GM19467 (cell line): ENCODE data around the gene COL15A1.

Source experiments
- ATAC-seq: cut with Tn5 transposase; IDR thresholded peaks from one replicate; pipeline ENCODE4 v1.9.1; 2021; ENCODE audit warnings: mild to moderate bottlenecking, moderate library complexity; ENCODE audit not compliant: unreplicated experiment

Gene COL15A1

DNA sequence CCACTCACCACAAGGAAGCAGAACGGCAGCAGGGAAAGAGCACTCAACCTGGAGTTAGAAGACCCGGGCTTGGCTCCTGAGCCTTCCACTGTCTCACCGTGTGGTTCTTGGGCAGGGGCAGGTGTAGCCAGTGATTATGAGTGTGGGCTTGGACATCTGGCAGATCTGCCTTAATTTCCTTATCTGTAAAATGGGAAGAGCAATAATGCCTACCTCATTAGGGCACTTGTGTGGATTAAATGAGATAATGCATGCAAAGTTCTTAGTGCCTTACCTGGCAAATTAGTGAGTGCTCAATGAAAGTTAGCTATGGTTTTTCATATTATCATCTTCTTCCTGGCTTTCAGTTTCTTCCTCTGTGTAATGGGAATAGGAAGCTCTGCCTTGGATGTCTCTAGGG is 28.1 kb upstream of the COL15A1 start:
- ATAC-seq, result no peak

DNA sequence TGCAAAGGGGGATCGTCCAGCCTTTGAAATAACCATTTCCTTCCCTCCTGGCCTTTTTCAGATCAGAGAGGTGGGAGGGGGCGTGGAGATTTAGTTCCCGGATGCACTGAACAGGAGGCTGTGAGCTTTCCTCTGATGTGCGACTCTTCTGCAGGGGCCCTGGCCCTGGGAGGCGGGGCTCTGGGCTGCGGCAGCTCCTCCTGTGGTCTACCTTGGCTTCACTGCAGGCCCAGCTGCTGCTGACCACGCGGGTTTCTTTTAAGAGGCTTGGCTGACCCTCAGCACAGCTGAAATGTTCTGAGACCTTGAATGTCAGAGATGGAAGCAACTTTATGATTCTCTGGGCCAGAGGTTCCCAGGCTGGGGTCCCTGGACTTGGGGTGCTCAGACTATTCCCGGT is 27.0 kb upstream of the COL15A1 start:
- no peak for ATAC-seq

DNA sequence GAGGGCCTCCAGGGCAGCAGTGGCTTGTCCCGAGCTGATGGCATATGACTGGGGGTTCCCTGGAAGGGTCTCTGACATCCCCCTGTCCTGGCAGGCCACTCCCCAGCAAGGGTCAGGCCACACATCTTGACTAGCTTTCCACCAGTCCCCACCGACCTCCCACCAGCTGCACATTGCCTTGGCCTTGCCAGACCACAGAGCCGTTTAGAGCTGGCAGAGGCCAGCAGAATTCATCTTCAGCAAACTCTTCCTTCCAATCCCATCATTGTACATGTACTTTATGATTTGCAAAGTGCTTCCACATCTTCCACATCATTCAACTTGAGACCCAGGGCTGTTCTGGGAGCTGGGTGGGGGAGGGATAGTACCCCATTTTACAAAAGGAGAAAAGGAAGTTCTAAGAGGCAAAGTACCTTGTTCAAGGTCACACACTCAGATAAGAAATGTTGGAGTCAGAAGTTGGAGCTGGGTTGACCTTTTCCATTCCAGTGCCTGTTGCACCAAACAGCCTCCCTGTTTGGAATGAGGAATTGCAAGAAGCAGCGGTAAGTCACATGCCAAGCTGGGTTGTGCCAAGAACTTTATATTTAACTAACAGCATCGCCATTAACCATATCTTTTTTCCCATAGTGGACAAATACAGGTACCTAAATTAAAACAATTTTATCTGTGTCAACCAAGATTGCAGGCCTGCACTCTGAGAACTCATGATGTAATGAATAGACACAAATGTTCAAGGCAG is 25.8 kb upstream of the COL15A1 start:
- no peak for ATAC-seq

DNA sequence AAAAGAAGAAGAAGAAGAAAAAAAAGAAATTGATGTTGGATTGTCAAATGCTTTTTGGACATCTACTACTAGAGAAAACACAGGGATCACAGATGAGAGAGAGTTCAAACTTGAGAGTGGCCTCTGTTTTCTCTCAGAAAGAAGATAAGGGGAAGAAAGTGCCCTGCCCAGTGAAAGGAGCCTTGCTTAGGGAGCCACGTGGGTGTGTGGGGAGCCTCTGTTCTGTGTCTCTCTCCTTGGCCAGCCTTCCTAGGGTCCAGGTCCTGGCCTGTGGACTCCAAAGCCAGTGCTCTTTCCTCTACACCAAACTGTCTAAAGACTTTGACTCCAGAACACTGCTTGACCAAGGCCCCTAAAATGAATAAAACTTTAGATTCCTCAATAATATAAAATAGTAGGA is 22.0 kb upstream of the COL15A1 start:
- no peak for ATAC-seq

DNA sequence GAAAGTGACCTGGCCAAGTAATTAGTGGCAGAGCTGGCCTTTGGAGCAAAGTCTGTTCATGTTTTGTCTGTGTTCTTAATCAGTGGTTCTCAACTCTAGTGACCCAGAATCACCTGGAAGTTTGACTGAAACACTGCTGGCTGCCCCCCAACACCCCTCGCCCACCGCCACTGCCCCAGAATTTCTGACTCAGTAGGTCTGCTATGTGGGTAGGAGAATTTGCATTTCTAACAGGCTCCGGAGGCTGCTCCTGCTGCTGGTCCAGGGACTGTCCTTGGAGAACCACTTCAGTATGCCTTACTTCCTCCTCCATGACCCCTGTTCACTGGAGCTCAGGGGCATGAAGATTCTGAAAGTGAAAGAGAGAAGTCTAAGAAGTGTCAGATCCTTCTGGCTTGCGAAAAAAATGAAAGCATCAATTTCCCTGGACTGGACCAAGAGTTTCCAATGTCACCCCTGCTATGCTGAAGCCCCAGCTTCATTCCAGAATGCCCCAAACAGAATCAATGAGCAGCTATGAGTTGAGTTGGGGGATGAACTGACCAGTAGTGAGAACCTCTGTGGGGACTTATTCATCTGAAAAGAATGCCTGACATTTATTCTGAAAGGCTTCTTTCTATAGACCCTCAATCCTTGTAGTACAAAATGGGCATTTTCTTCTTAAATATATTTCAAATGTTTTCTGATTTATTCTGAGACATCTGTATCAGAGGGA is 20.8 kb upstream of the COL15A1 start:
- ATAC-seq, result no peak

DNA sequence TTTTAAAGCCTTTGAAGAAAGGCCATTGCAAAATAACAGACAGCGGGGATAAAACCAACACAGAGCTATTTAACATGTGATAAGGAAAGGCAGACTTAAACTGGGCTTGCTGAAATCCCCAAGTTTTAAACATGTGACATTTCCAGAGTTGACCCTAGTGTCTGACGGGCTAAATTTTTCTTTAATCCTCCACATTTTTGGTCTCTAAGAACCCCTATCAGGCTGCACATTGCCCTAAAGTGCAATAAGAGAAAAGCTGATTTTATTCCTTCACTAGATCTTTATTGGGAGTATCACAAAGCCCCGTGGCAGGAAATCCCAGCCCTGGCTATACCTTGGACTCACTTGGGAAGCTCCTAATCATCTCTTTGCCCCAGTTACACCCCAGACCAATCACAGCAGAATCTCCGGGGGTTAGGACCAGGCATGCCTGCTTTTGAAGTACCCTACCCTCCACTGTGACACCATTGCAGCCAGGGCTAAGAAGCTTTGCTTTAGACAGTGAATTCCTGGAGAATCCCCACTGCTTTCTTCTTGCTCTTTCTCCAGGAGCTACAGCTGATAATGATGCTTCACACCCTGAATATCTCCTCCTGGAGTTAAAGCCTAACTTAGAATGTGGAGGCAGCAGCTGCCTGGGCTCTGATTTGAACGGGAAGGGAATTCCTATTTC is 20.1 kb upstream of the COL15A1 start:
- ATAC-seq, result no peak

DNA sequence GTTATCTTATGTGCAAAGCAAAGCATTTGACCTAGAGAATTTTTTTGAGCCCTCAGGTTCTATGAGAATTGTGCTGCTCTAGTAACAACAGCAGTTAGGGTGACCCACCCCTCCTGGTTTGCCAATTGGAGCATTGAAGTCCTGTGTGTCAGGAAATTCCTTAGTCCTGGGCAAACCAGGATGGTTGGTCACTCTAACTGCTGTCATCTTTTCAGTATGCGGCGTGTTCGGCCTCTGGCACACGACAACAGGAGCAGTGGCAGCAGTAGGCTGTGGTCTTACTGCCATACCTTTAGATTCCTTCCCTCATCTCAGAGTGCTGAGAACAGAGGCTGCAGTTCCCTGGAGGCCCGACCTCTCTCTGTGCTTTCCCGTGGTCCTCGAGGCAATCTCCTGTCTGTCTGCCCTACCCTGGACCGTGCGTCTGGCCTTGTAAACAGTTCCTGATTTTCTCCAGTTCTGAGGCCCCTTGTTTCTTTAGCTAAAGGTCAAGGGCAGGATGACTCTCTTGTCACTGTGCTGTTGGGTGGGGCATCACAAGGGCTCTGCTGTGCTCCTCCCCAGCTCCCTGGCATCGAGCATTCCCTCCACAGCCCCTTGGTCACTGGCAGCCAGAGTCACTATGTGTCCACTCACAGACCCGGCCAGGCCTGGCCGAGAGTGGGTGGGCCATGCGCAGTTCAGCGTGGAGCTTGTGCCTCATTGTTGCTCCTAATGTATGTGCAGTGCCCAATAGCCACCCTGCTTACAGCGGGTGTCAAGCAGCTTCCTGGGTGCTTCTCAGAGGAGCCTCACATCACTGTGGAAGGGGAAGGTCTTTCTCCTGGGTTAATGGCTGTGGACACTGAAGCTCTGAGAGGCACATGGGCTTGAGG is 18.5 kb upstream of the COL15A1 start:
- ATAC-seq, result no peak

- no peak for ATAC-seq
Observed at GRCh38 chr9:98925956-98926355, 17.8 kb upstream of the COL15A1 start.

DNA sequence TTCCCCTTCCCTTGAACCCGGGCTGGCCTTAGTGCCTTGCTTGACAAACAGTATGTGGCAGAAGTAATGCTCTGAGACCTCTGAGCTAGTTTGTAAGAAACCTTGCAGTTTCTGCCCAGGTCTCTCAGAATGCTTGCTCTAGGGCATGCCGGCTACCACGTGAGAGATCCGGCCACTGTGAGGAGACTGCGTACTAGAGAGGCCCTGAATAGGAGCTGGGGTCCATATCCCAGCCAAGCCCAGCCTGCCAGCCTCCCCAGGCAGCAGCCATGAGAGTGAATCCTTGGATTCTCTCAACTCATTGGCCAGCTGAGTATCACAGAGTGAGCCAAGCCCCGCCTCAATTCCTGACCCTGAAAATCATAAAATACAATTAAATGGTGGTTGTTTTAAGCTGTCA is 16.0 kb upstream of the COL15A1 start:
- ATAC-seq, result no peak

DNA sequence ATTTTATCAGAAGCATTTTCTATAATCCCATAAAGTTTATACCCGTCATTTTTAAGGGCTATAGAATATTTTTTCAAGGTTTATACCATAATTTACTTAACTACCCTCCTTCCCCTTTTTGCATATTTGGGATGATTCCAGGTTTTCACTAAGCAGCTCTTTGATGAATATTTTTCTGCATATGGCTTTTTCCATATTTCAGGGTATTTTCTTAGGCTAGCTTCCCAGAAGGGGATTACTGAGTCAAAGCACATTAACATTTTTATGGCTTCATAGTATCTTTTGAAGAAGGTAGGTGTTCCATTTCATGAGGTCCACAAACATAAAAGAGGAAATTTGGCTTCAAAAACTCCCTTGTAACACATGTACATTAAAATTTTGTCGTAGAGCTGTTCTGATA is 14.6 kb upstream of the COL15A1 start:
- no peak for ATAC-seq

DNA sequence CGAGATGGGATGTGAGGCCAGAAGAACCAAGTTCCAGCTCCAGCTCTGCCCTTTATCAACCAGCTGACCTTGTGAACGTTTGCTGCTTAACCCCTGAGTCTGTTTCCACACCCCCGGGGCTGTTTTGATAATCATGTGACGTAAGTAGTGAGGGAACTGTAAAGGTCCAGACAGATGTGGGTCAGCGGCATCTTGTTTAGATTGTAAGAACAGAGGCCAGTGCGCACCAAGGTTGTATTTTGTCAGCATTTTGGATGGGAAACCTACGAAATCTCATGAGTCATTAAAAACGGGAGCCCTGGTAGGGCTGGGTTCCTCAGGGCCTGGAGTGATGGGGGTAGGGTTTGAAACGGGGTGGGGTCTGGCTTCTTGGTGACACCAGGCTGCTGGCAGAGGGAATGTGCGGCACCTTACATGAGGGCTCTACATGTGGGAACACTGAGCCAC is 13.8 kb upstream of the COL15A1 start:
- no peak for ATAC-seq

DNA sequence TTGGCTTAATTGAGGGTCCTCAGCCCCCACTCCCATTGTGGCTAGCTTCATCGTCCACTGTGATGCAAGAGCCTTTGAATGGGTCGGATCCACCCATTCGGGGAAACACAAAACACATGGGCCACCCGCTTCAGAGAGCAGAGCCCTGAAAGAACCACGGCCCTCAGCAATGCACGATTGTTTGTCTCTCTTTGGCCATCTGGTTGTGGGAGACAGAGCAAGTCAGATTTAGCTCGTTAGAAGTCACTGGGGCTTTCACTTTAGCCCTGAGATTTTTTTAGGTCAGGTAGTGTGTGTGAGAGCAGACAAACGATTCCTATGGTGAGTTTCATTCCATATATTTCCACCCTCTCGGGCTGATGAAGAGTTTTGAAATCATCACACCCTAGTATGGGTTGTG is 12.9 kb upstream of the COL15A1 start:
- no peak for ATAC-seq

GRCh38 chr9:98931600-98932389 is 11.9 kb upstream of the COL15A1 start:
- no peak for ATAC-seq

DNA sequence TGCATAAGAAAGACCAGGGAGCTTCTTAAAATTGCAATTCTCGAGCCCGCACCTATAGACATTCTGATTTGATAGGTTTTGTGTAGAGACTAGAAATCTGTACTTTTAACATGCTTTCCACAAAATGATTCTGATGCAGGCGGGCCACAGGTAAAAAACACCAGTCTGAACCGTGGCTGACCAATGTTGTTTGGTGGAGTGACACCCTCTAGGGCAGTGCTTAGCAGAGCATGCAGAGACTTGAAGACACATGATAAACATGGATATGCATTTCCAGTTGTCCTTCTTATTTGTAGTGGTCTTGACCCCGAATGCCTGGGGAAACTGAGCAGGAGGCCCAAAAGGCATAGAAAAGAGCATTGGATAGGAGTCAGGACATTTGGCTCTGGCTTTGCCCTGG is 10.5 kb upstream of the COL15A1 start:
- no peak for ATAC-seq

GRCh38 chr9:98933890-98934289 is 9.8 kb upstream of the COL15A1 start:
- ATAC-seq, result no peak

DNA sequence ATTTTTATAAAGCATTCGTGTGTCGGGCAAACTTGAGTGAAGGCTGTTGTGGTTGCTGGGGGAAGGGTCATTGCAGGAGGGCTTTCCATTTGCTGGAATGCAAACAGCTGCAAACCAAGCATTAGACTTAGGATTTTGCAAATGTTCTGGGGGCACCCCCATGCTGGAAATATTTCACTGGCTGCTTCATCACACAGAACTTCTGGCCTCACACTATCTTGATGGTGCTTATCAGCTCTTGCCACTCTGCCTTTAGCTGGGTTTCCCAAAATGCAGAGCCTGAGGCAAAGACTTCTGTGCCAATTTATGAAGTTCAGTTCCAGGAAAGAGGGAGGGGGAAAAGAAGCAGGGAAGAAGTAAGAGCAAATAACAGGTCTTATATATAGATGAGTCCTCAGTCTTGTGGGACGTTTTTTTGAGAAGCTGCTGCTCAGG is 8.6 kb upstream of the COL15A1 start:
- no peak for ATAC-seq

GRCh38 chr9:98940276-98940675 is 3.4 kb upstream of the COL15A1 start:
- ATAC-seq, result no peak

- ATAC-seq, result no peak
Observed at GRCh38 chr9:98941946-98942523, 1.7 kb upstream of the COL15A1 start.

DNA sequence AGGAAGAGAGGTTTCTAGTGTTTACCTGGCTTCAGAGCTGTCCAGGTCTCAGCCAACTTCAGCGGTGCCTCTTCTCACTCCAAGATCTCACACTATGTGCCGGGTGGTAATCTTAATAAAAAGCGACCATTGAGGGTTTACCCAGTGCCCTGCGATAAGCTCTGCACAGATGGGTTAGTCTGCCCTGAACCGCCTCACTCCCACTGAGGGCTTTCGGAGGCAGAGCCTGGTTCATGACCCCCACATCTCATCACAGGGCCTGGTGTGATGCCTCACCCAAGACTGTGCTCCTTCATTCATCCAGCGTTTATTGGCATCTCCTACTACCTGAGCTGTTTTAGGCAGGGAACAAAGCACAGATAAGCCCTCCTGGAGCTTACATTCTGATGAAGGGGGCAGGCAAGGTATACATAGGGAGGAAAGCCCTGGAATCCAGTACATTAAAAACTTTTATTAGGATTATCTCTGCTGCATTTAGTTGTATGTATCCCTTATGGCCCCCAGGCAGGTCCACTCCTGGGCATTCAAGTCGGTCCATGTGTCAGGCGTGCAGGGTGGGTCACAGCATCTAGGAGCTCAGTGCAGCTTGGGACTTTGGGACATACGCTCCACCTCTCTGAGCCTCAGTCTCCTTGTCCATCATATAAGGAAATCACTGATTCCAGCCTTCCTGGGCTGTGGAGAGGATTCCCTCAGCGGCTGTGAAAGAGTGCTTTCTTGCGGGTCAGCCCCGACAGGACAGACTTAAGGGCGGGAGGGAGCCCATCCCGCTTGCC is 613 bp upstream of the COL15A1 start:
- ATAC-seq, result no peak
